Spleen (tissue), 11 donors: ENCODE results near the gene FLNB. TPM values are rescaled to one million over a fixed set of nuclear protein-coding genes. Genes with fewer than 3 reads are reported as not detected.

Experiments
- DNase-seq: peaks from one replicate; pipeline ENCODE4 v3.0.0-alpha.2; 2020
- H3K27ac ChIP-seq, 8 donors: fragments of 200-600 bp; sonication (generic) in 7 of 8; 1 replicate in 4 of 8; 2 replicates in 4 of 8; pipeline versions ENCODE4 v1.5.0 to v1.8.0; 2016 to 2021; ENCODE audit warnings: inconsistent platforms in 4 of 8, mild to moderate bottlenecking in 4 of 8, moderate library complexity in 1 of 8
- H3K27me3 ChIP-seq, 7 donors: fragments of 200-600 bp; sonication (generic) in 6 of 7; replicated peaks in 1 of 7; 1 replicate in 4 of 7; 2 replicates in 3 of 7; pipeline versions ENCODE4 v1.5.0 to v1.8.0; 2016 to 2021; ENCODE audit warnings: inconsistent platforms in 3 of 7, mild to moderate bottlenecking in 1 of 7
- H3K36me3 ChIP-seq, 6 donors: fragments of 200-600 bp; sonication (generic) in 5 of 6; 1 replicate in 4 of 6; 2 replicates in 2 of 6; pipeline versions ENCODE4 v1.5.0 to v1.8.0; 2016 to 2021; ENCODE audit warnings: inconsistent platforms in 2 of 6
- H3K4me1 ChIP-seq, 6 donors: fragments of 200-600 bp; sonication (generic) in 5 of 6; 1 replicate in 3 of 6; 2 replicates in 3 of 6; pipeline versions ENCODE4 v1.5.0 to v1.8.0; 2016 to 2021; ENCODE audit warnings: inconsistent platforms in 3 of 6
- H3K4me3 ChIP-seq, 8 donors: fragments of 200-600 bp; sonication (generic) in 7 of 8; 1 replicate in 4 of 8; 2 replicates in 4 of 8; pipeline versions ENCODE4 v1.5.0 to v1.8.0; 2016 to 2021; ENCODE audit warnings: inconsistent platforms in 4 of 8, mild to moderate bottlenecking in 4 of 8, moderate library complexity in 2 of 8
- H3K9me3 ChIP-seq, 8 donors: fragments of 200-600 bp; sonication (generic) in 7 of 8; 1 replicate in 4 of 8; 2 replicates in 4 of 8; pipeline versions ENCODE4 v1.5.0 to v1.8.0; 2016 to 2021; ENCODE audit warnings: inconsistent platforms in 4 of 8
- CTCF ChIP-seq, 11 experiments: fragments of 200-600 bp in 7 of 11; fragments of 450-650 bp in 4 of 11; sonication (generic) in 4 of 11; IDR thresholded peaks in 8 of 11; conservative IDR thresholded peaks in 3 of 11; 1 replicate in 7 of 11; 2 replicates in 4 of 11; pipeline versions ENCODE4 v1.4.0 to v1.8.0; 2016 to 2021; ENCODE audit warnings: antibody characterized with exemption in 11 of 11, inconsistent platforms in 4 of 11, mild to moderate bottlenecking in 1 of 11
- POLR2A ChIP-seq, 3 donors: fragments of 450-650 bp; IDR thresholded peaks; one replicate each; pipeline ENCODE4 v1.5.1; 2017; ENCODE audit warnings: antibody characterized with exemption in 3 of 3, mild to moderate bottlenecking in 1 of 3
- POLR2AphosphoS5 ChIP-seq, 3 donors: sonication (generic); formaldehyde crosslinking; IDR thresholded peaks; one replicate each; pipeline ENCODE4 v1.5.1; 2017; ENCODE audit warnings: antibody characterized with exemption in 3 of 3
- WGBS, 5 donors: extraction: QIAGEN DNeasy Blood & Tissue Kit in 3 of 5; methylation state at CpG; one replicate each; pipeline versions ENCODE4 v1.1.5 to v1.1.7; 2013 to 2018; 5-methylcytosine and 5-hydroxymethylcytosine counted together
- intact Hi-C: fragments of 100-400 bp; cut with DNase I; formaldehyde crosslinking; loops from one replicate; pipeline ENCODE4 v1.15.0; 2023; ENCODE audit warnings: low total_unique reads
- polyA plus RNA-seq, 3 donors: library from polyadenylated mRNA; stranded (reverse); fragments of 200-250 nt; gene quantifications; one replicate each; pipeline ENCODE4 v1.2.1, GENCODE V29; 2013
- total RNA-seq, 7 donors: library from RNA; depleted of rRNA in 3 of 7; stranded (reverse); fragments of >200 nt in 3 of 7; fragmentation: NEBNext Ultra II Directional in 4 of 7; extraction: Animal tissue kit (Norgen Biotek cat#: 25700) in 4 of 7; gene quantifications; one replicate each; pipeline versions ENCODE4 v1.1.0 to v1.2.1, GENCODE V29; 2016 to 2021
- donor health status: healthy with polysubstance abuse.
- donor health status: DM: no; HTN: no; CAD: no; lungs with moderate emphysema.
- donor health status: DM: no; HTN: no; CAD: no.
- donor health status: Bipolar disorder and iron deficiency.
- donor health status: healthy.
- donor health status: DM: no; HTN: no; CAD: no.
- donor health status: DM: yes; HTN: yes; CAD: no.

The FLNB gene
- total and polyA plus RNA-seq, 10 donors = 38.9 to 163 (median 96.7) TPM

GRCh38 chr3:58158442-58159153 lies 150.4 kb downstream of the FLNB start:
- no peak for DNase-seq
- TF ChIP-seq POLR2A (IDR thresholded peaks at IDR 0.05) (no peak), POLR2AphosphoS5 (IDR thresholded peaks at IDR 0.05) (no peak), CTCF (IDR thresholded peaks at IDR 0.05 in 8 of 11, conservative IDR thresholded peaks at IDR 0.05 in 3 of 11) (no peak)
- H3K4me3 ChIP-seq = no peak overlapping the region
- WGBS, 5 donors = 92 to 95% (median 92%) methylated on average over 7 of the region's 7 CpGs
- no peaks in the 10 kb centered on the region for H3K9me3 ChIP-seq
- intact Hi-C loops = no loop called here
- H3K36me3 ChIP-seq = peaks cover 0 to 100% (median 54%) of the 10 kb centered on the region in 6 donors
- no peaks in the 10 kb centered on the region for H3K27me3 ChIP-seq
- peaks cover 0 to 5% (median 0%) of the 10 kb centered on the region in 6 donors for H3K4me1 ChIP-seq
- H3K27ac ChIP-seq = no peak overlapping the region

DNA sequence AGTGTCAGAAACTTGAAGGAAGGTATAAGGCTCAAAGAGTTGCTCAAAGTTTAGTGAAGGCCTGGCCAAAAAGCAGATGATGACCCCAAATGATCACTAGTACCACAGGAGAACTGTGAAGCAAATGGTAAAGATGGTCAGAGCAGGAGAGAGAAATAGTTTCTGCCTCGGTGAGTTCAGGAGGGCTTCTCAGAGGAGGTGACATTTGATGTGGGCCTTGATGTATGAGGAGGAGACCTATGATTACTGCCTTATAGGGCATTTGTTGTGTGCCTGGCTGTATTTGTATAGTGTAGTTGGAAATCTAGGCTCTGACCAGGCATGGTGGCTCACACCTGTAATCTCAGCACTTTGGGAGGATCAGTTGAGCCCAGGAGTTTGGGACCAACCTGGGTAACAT lies 152.2 kb downstream of the FLNB start:
- TF ChIP-seq POLR2A (IDR thresholded peaks at IDR 0.05) (no peak), CTCF (IDR thresholded peaks at IDR 0.05 in 8 of 11, conservative IDR thresholded peaks at IDR 0.05 in 3 of 11) (no peak), POLR2AphosphoS5 (IDR thresholded peaks at IDR 0.05) (no peak)
- peaks cover 0 to 17% (median 0%) of the 10 kb centered on the region in 6 donors for H3K4me1 ChIP-seq
- H3K27ac ChIP-seq = no peak overlapping the region
- intact Hi-C loops = no loop called here
- WGBS, 5 donors = 91 to 98% (median 95%) methylated on average over 1 of the region's 1 CpG
- H3K9me3 ChIP-seq = no peaks in the 10 kb centered on the region
- H3K4me3 ChIP-seq = no peak overlapping the region
- H3K27me3 ChIP-seq = no peaks in the 10 kb centered on the region
- no peak for DNase-seq
- peaks cover 0 to 100% (median 42%) of the 10 kb centered on the region in 6 donors for H3K36me3 ChIP-seq

- 72 to 87% (median 81%) methylated on average over 11 of the region's 11 CpGs for WGBS, 5 donors
- DNase-seq = no peak
- TF ChIP-seq POLR2AphosphoS5 (IDR thresholded peaks at IDR 0.05) = peak in 1 of 3 donors; percentile 61
- no peak for TF ChIP-seq POLR2A (IDR thresholded peaks at IDR 0.05)
- no peaks in the 10 kb centered on the region for H3K9me3 ChIP-seq
- H3K27me3 ChIP-seq = no peaks in the 10 kb centered on the region
- H3K4me1 ChIP-seq = peaks cover 0 to 17% (median 0%) of the 10 kb centered on the region in 6 donors
- intact Hi-C loops = no loop called here
- H3K36me3 ChIP-seq = peaks cover 0 to 99% (median 32%) of the 10 kb centered on the region in 6 donors
- H3K4me3 ChIP-seq = no peak overlapping the region
- no peak overlapping the region for H3K27ac ChIP-seq
Measured at GRCh38 chr3:58161435-58162398, 153.5 kb downstream of the FLNB start.

GRCh38 chr3:58163234-58163633 lies 155.0 kb downstream of the FLNB start:
- no peaks in the 10 kb centered on the region for H3K27me3 ChIP-seq
- DNase-seq = no peak
- peaks cover 0 to 92% (median 25%) of the 10 kb centered on the region in 6 donors for H3K36me3 ChIP-seq
- no peak overlapping the region for H3K27ac ChIP-seq
- no peaks in the 10 kb centered on the region for H3K9me3 ChIP-seq
- H3K4me1 ChIP-seq = peaks cover 0 to 17% (median 0%) of the 10 kb centered on the region in 6 donors
- no peak for TF ChIP-seq POLR2AphosphoS5 (IDR thresholded peaks at IDR 0.05)
- TF ChIP-seq POLR2A (IDR thresholded peaks at IDR 0.05) = no peak
- no peak for TF ChIP-seq CTCF (IDR thresholded peaks at IDR 0.05 in 8 of 11, conservative IDR thresholded peaks at IDR 0.05 in 3 of 11)
- WGBS, 5 donors = 91 to 94% (median 93%) methylated on average over 14 of the region's 14 CpGs
- no peak overlapping the region for H3K4me3 ChIP-seq
- intact Hi-C loops = no loop called here
